ENCODE results near the gene ANKRD16.

DNA sequence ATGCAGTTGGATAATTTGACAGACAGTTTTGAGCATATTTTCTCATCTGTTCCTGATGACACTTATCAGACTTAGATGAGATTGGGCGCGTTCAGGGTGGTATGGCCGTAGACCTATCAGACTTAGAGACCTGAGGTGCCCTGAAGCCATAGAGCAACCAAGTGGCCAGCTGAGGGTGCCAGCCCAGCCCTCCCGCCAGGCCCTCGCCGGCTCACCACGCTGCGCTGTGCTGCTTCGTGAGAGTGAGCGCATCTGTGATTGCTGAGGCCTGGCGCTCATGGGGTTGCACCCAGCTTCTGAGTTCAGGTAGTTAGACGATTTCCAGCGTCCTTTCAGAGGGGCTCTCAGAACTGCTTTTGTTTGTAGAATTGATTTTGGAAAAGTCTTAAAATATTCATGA is 10.6 kb upstream of the ANKRD16 start:
- TF ChIP-seq, protein P1, sequence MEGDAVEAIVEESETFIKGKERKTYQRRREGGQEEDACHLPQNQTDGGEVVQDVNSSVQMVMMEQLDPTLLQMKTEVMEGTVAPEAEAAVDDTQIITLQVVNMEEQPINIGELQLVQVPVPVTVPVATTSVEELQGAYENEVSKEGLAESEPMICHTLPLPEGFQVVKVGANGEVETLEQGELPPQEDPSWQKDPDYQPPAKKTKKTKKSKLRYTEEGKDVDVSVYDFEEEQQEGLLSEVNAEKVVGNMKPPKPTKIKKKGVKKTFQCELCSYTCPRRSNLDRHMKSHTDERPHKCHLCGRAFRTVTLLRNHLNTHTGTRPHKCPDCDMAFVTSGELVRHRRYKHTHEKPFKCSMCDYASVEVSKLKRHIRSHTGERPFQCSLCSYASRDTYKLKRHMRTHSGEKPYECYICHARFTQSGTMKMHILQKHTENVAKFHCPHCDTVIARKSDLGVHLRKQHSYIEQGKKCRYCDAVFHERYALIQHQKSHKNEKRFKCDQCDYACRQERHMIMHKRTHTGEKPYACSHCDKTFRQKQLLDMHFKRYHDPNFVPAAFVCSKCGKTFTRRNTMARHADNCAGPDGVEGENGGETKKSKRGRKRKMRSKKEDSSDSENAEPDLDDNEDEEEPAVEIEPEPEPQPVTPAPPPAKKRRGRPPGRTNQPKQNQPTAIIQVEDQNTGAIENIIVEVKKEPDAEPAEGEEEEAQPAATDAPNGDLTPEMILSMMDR (IDR thresholded peaks at IDR 0.05), result no peak
- no peak for TF ChIP-seq POLR2A (IDR thresholded peaks at IDR 0.05)
